ENCODE measurements around the gene TEX48. TPM values are rescaled to one million over a fixed set of nuclear protein-coding genes. Genes with fewer than 3 reads are reported as not detected.

Gene TEX48
- total RNA-seq, 1 experiment from 2014 or later: 2.4 TPM

GRCh38 chr9:114655689-114656088 is 26.3 kb downstream of the TEX48 start:
- CTCF ChIA-PET: interaction anchor here (0.7 kb wide), 1 partner anchor 25 kb away, joined by 3 read pairs; no protein-coding TSS in a partner anchor

GRCh38 chr9:114653556-114654159 is 28.3 kb downstream of the TEX48 start:
- peak; percentile 83 for DNase-seq
- Histone ChIP-seq H3K79me2 (ENCODE audit: low read length) (no peaks in the 10 kb centered on the region), H3K36me3 (ENCODE audit: low read depth, low read length) (no peaks in the 10 kb centered on the region), H3K9me2 (replicated peaks; ENCODE audit: low read length) (no peaks in the 10 kb centered on the region), H3K9ac (ENCODE audit: low read length) (no peak overlapping the region), H3K27me3 (ENCODE audit: low read length) (no peaks in the 10 kb centered on the region), H3K4me3 (ENCODE audit: low read length) (no peak overlapping the region), H3K27ac (ENCODE audit: low read length) (no peak overlapping the region), H3K4me2 (ENCODE audit: low read length) (no peak overlapping the region), H4K20me1 (ENCODE audit: low read length) (no peaks in the 10 kb centered on the region), H3K9me3 (ENCODE audit: low read length) (no peaks in the 10 kb centered on the region), H3F3A (ENCODE audit: low read length, unreplicated experiment) (no peaks in the 10 kb centered on the region), H2AFZ (ENCODE audit: low read length) (peak overlapping the region; percentile 52; the same call in 1 of the 2 replicates), H3K4me1 (ENCODE audit: insufficient read depth, low read length) (no peaks in the 10 kb centered on the region)
- CTCF ChIA-PET: interaction anchor here (0.6 to 1.7 kb wide), 10 partner anchors 11 to 248 kb away, joined by 3 to 14 read pairs (median 6); no protein-coding TSS in a partner anchor
- BruUV-seq (replicated peaks): no TSS peak
- POLR2A ChIA-PET (ENCODE audit: unreplicated experiment): interaction anchor here (1.0 kb wide), 1 partner anchor 66 kb away, joined by 3 read pairs; the partner anchor contains the start of gene ATP6V1G1
- TF ChIP-seq EZH2 (IDR thresholded peaks at IDR 0.05; ENCODE audit: low read length, unreplicated experiment) (no peak), CTCF (conservative IDR thresholded peaks at IDR 0.05; ENCODE audit: low read depth, low read length) (peak; percentile 89)
- peak; percentile 85 for ATAC-seq
- intact Hi-C loops (cut with micrococcal nuclease): loop anchor here (1.0 to 10.0 kb wide), 5 partner anchors 61 to 249 kb away; no protein-coding TSS in a partner anchor

More at GRCh38 chr9:114655689-114656088, 26.3 kb downstream of the TEX48 start:
- Histone ChIP-seq H3K27ac (ENCODE audit: low read length) (no peak overlapping the region), H3F3A (ENCODE audit: low read length, unreplicated experiment) (no peaks in the 10 kb centered on the region), H3K9ac (ENCODE audit: low read length) (no peak overlapping the region), H3K4me1 (ENCODE audit: insufficient read depth, low read length) (no peaks in the 10 kb centered on the region), H3K9me2 (replicated peaks; ENCODE audit: low read length) (no peaks in the 10 kb centered on the region), H4K20me1 (ENCODE audit: low read length) (no peaks in the 10 kb centered on the region), H3K9me3 (ENCODE audit: low read length) (no peaks in the 10 kb centered on the region), H2AFZ (ENCODE audit: low read length) (no peak overlapping the region), H3K4me3 (ENCODE audit: low read length) (no peak overlapping the region), H3K36me3 (ENCODE audit: low read depth, low read length) (no peaks in the 10 kb centered on the region), H3K27me3 (ENCODE audit: low read length) (no peaks in the 10 kb centered on the region), H3K4me2 (ENCODE audit: low read length) (no peak overlapping the region), H3K79me2 (ENCODE audit: low read length) (no peaks in the 10 kb centered on the region)
- BruUV-seq (replicated peaks): no TSS peak
- POLR2A ChIA-PET (ENCODE audit: unreplicated experiment): no interaction called here
- no peak for DNase-seq
- intact Hi-C loops (cut with micrococcal nuclease): loop anchor here (10.0 kb wide), 1 partner anchor 251 kb away; no protein-coding TSS in a partner anchor
- TF ChIP-seq EZH2phosphoT487 (IDR thresholded peaks at IDR 0.05; ENCODE audit: borderline replicate concordance, low read length): no peak
- no peak for TF ChIP-seq EZH2 (IDR thresholded peaks at IDR 0.05; ENCODE audit: low read length, unreplicated experiment)
- TF ChIP-seq CTCF (conservative IDR thresholded peaks at IDR 0.05; ENCODE audit: low read depth, low read length): no peak
- ATAC-seq: no peak

Data from PC-3 (cell line).